ENCODE measurements around the gene CBFA2T3. TPM values are rescaled to one million over a fixed set of nuclear protein-coding genes. Genes with fewer than 3 reads are reported as not detected.
A peak's percentile ranks its signal among the peaks of the same experiment; 100 is the strongest.

Gene CBFA2T3
- total RNA-seq, 2 donors from 2014 or later: 3.2 to 4.4 TPM

DNA sequence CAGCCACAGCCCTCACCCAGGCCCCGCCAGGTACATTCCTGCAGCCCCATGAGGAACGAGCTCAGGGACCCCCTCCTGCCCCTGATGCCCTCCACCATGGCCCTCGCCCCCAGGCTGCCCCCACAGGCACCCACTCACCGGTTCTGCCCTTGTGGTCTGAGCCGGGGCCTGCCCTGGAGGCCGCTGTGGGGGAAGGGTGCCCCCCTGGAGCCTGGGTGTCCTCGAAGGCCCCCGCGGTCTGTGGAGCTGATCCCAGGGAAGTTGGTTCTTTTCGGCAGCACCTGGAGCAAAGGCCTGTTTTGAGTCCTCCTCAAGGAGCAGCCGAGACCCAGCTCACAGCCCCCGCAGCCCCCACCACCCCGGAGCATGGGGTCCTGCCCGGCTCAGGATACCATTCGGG, 112.9 kb downstream of the CBFA2T3 start:
- Mint-ChIP-seq H3K27me3 (no peaks in the 10 kb centered on the region), H3K27ac (no peak overlapping the region), H3K4me3 (no peak overlapping the region), H3K4me1 (no peaks in the 10 kb centered on the region), H3K36me3 (ENCODE audit: low read depth) (peaks cover 2% of the 10 kb centered on the region)
- ATAC-seq (no peak), DNase-seq (no peak)
- no peaks in the 10 kb centered on the region for H3K9me3 ChIP-seq (ENCODE audit: control insufficient read depth, low read length, poor library complexity, severe bottlenecking)

DNA sequence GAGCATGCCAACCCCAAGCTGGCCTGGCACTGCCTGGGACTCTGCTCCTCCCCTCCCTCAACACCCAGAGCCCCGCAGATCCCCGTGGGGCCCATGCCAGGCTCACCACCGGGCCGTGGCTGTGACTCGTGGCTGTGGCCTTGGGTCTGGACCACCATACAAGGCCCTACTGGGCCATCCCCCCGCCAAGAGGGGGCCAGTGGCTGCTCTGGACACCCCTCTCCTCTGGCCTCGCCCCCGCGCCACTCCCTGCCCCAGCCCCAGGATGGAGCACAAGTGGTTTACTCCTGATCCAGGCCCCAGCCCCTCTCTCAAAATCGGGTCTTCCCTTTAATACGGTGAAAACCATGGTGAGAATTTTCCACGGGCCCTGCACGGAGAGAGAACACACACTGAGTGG, 113.6 kb downstream of the CBFA2T3 start:
- peaks cover 2% of the 10 kb centered on the region for H3K36me3 Mint-ChIP-seq (ENCODE audit: low read depth)
- H3K4me3 Mint-ChIP-seq: no peak overlapping the region
- no peaks in the 10 kb centered on the region for H3K9me3 ChIP-seq (ENCODE audit: control insufficient read depth, low read length, poor library complexity, severe bottlenecking)
- ATAC-seq (no peak), DNase-seq (no peak)
- H3K27me3 Mint-ChIP-seq: no peaks in the 10 kb centered on the region
- H3K27ac Mint-ChIP-seq: no peak overlapping the region
- peaks cover 3% of the 10 kb centered on the region for H3K4me1 Mint-ChIP-seq

DNA sequence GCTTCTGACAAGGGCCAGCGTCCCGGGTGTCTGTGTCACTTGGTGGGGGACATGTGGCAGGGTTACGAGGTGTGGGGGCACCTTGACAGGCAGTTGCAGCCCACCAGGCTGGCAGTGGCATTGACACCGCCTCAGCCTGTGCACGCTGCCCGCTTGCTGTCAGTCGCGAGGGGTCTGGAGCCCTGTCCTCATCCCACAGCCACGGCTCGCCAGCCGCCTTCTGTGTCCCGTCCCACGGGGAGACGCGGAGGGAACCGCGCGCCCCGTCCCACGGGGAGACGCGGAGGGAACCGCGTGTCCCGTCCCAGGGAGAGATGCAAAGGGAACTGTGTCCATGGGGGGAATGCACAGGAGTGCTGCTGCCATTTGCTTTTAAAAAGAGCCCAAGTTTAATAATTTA, 114.0 kb downstream of the CBFA2T3 start:
- H3K4me3 Mint-ChIP-seq: no peak overlapping the region
- no peaks in the 10 kb centered on the region for H3K27me3 Mint-ChIP-seq
- H3K4me1 Mint-ChIP-seq: peaks cover 7% of the 10 kb centered on the region
- no peaks in the 10 kb centered on the region for H3K9me3 ChIP-seq (ENCODE audit: control insufficient read depth, low read length, poor library complexity, severe bottlenecking)
- no peak for DNase-seq
- no peak overlapping the region for H3K27ac Mint-ChIP-seq
- no peak for ATAC-seq
- H3K36me3 Mint-ChIP-seq (ENCODE audit: low read depth): peaks cover 2% of the 10 kb centered on the region

DNA sequence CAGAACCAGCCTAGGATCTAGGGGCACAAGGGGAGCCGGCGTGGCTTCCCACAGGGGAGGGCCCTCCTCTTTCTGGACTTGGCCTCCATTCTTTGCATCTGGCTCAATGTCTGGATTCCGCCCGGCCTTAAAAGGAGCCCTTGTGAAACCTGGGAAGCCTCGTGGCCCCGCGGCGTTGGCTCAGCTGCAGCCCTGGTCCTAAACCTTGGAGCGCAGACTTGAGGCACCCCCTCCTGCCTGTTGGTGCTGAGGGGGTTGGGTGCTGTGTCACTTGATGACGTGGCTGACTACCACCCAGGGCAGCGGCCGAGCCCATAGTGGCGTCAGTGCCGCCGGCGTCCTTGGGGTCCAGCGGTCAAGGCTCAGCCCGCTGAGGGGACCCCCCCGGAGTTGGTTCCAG, 115.6 kb downstream of the CBFA2T3 start:
- DNase-seq (no peak), ATAC-seq (no peak)
- no peak overlapping the region for H3K27ac Mint-ChIP-seq
- peaks cover 13% of the 10 kb centered on the region for H3K4me1 Mint-ChIP-seq
- H3K27me3 Mint-ChIP-seq: no peaks in the 10 kb centered on the region
- H3K4me3 Mint-ChIP-seq: no peak overlapping the region
- H3K9me3 ChIP-seq (ENCODE audit: control insufficient read depth, low read length, poor library complexity, severe bottlenecking): no peaks in the 10 kb centered on the region
- H3K36me3 Mint-ChIP-seq (ENCODE audit: low read depth): peaks cover 7% of the 10 kb centered on the region

DNA sequence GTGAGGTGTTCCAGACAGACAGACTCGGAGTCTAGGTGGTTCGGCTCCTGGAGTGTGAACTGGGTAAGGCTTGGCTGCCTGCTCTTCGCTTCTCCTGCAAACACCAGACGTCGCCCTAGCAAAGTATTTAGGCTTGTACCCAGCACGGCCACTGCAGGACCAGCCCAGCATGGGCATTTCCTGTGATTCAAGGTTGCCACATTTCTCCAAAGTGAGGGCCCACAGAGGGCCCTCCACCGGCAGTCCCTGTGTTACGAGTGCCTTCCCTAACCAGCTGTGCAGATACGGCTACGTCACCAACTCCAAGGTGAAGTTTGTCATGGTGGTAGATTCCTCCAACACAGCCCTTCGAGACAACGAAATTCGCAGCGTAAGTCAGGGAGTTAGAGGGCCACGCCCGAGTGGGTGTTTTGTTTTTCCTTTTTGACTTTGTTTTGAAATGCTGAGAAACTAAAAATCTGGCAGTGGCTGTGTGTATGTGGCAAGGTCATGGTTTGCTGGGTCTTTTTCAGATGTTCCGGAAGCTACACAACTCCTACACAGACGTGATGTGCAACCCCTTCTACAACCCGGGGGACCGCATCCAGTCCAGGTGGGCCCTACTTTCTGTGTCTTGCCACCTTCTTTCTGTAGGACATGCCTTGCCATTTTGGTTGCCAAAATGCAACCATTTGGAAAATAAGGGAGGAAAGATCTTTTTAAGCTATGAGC, 117.5 kb downstream of the CBFA2T3 start:
- ATAC-seq: no peak
- peaks cover 7% of the 10 kb centered on the region for H3K36me3 Mint-ChIP-seq (ENCODE audit: low read depth)
- DNase-seq: no peak
- peak overlapping the region; percentile 12 for H3K4me3 Mint-ChIP-seq
- H3K4me1 Mint-ChIP-seq: peaks cover 21% of the 10 kb centered on the region
- H3K27ac Mint-ChIP-seq: no peak overlapping the region
- H3K9me3 ChIP-seq (ENCODE audit: control insufficient read depth, low read length, poor library complexity, severe bottlenecking): no peaks in the 10 kb centered on the region
- H3K27me3 Mint-ChIP-seq: no peaks in the 10 kb centered on the region

DNA sequence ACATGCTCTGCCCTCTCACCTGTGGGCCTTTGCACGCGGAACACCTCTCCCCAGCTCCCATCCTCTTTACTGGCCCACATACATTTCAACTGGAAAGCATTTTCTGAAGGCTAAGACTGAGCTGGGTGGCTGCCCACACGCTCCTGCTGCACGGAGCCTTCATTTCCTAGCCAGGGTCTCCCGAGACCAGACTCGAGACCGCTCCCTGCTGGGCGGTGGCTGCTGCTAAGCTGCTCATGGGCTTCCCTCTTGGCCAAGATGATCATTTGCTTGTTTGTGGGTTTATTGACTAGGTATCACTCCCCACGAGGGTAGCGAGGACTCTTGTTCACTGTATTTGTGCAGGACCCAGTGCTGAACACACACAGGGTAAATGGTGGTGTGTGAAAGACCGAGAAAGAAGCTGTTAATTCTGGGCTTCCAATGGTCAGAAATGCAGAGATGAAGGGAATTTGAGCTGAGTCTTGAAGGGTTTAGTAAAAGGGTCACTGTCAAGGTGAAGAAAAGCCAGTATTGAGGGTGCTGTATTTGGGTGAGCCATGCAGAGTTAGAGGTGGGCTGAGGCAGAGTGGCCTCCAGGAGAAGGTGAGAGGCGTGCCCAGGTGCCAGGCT, 119.2 kb downstream of the CBFA2T3 start:
- ATAC-seq (peak; percentile 59), DNase-seq (peak; percentile 47 to 68 (median 55))
- H3K9me3 ChIP-seq (ENCODE audit: control insufficient read depth, low read length, poor library complexity, severe bottlenecking): no peaks in the 10 kb centered on the region
- peaks cover 7% of the 10 kb centered on the region for H3K36me3 Mint-ChIP-seq (ENCODE audit: low read depth)
- peaks cover 21% of the 10 kb centered on the region for H3K4me1 Mint-ChIP-seq
- H3K27ac Mint-ChIP-seq: peak overlapping the region; percentile 98
- H3K27me3 Mint-ChIP-seq: no peaks in the 10 kb centered on the region
- peak overlapping the region; percentile 100 for H3K4me3 Mint-ChIP-seq

DNA sequence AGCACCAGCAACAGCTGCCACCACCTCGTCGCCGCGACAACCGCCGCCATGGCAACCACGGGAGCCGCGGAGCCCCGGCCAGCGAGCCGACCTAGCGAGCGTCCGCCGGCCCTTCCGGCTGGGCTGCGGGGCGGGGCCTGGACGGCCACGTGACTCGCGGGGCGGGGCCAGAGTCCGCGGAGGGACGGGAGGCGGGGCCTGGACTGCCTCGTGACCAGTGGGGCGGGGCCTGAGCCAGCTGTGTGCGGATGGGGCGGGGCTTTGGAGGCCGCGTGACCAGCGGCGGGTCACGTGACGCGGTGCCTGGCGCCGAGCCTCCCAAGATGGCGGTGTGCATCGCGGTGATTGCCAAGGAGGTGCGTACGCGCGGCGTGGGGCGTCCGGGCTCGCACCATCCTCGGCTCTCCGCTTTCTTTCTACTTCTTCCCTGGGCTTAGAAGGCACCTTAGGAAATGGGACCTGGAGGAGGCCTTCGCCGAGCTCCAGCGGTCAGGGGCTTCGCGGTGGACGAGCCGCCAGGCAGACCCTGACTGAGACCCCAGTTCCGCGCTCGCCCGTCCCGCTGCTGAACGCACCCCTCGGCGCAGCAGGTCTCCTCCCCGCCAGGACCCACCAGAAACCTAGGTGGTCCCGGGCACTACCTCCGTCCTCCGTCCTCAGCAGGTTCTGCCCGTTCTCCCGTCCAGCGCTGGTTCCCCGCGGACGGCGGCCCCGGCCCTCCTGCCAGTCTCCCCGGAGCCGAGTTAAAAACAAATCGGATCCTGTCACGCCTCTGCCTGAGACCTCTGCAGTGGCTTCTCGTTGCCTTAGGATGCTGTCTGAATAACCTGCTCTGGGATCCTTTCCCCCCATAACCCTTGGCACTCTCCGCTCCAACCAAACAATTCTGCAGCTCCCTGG, 119.9 kb downstream of the CBFA2T3 start, which contains the start of the genes GALNS and TRAPPC2L:
Gene GALNS, minus strand, starts transcription at position 120 of the 900 bp plus-strand sequence. Its CDS starts 70 bp downstream, at position 50.
Gene TRAPPC2L, plus strand, starts transcription at position 300 of the 900 bp plus-strand sequence. Its CDS starts 24 bp downstream, at position 324.
- H3K4me1 Mint-ChIP-seq: peaks cover 23% of the 10 kb centered on the region
- no peaks in the 10 kb centered on the region for H3K27me3 Mint-ChIP-seq
- peak within 1 kb of the TSS; percentile 98 for H3K27ac Mint-ChIP-seq
- no peaks in the 10 kb centered on the region for H3K9me3 ChIP-seq (ENCODE audit: control insufficient read depth, low read length, poor library complexity, severe bottlenecking)
- peak within 1 kb of the TSS; percentile 100 for H3K4me3 Mint-ChIP-seq
- H3K36me3 Mint-ChIP-seq (ENCODE audit: low read depth): peaks cover 7% of the 10 kb centered on the region
- ATAC-seq: peak; percentile 91
- peak; percentile 97 to 100 (median 99) for DNase-seq

DNA sequence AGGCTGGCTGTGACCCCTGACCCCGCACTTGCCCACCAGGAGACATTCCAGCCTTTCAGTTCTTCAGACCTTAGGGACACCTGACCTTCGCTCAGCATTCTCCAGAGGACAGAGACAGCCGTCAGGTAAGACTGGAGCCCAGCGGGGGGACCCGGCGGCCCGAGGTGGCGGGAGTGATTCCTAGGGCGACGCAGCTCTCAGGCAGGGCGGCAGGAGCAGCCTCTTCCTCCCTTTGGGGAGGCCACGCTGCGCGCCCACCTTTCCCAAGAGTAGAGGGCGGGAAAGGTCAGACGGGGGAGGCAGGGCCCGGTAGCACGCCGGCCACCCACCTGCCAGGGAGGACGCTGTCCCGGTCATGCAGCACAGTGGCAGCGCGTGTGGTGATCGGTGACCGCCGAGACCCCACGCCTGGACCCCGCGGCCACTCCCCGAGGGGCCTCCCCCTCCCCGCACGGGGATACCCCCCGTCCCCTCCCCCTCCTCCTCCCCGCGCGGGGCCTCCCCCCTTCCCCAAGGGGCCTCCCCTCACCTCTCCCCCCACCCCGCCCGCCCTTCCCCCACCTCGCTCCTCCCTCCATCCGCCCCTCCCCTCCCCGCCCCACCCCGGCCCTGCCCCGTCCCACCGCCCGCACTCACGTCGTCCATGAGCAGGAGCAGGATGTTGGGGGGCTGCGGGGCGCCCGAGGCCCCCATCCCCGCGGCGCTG, 120.7 kb downstream of the CBFA2T3 start:
- H3K27me3 Mint-ChIP-seq: no peaks in the 10 kb centered on the region

DNA sequence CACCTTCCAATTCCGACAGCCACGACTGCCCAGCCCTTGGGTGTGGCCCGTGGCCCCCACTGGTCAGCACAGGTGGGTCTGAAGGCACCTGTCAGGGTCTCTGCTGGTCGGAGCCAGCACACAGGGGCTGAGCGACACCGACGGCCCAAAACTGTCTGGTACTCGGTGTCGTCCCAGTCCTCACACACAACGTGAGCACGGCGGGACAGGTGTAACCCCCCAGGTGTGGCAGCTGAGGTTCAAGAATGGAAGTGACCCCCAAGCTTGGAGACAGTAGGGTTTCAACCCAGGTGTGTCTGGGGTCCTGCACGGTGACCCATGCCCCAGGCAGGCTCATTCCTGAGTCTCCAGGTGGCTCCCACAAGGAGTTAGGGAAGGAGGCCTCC, 121.3 kb downstream of the CBFA2T3 start:
- ATAC-seq (no peak), DNase-seq (no peak)
- peaks cover 5% of the 10 kb centered on the region for H3K36me3 Mint-ChIP-seq (ENCODE audit: low read depth)
- H3K27me3 Mint-ChIP-seq: no peaks in the 10 kb centered on the region
- peak overlapping the region; percentile 85 for H3K4me3 Mint-ChIP-seq
- peak overlapping the region; percentile 88 for H3K27ac Mint-ChIP-seq
- H3K9me3 ChIP-seq (ENCODE audit: control insufficient read depth, low read length, poor library complexity, severe bottlenecking): no peaks in the 10 kb centered on the region
- H3K4me1 Mint-ChIP-seq: peaks cover 23% of the 10 kb centered on the region

More for the DNA sequence above, 120.7 kb downstream of the CBFA2T3 start:
- peak in 1 of 3 donors; percentile 20 for DNase-seq
- H3K36me3 Mint-ChIP-seq (ENCODE audit: low read depth): peaks cover 7% of the 10 kb centered on the region
- peak overlapping the region; percentile 88 for H3K27ac Mint-ChIP-seq
- H3K4me1 Mint-ChIP-seq: peaks cover 23% of the 10 kb centered on the region
- peak; percentile 39 for ATAC-seq
- H3K9me3 ChIP-seq (ENCODE audit: control insufficient read depth, low read length, poor library complexity, severe bottlenecking): no peaks in the 10 kb centered on the region
- peak overlapping the region; percentile 85 for H3K4me3 Mint-ChIP-seq

DNA sequence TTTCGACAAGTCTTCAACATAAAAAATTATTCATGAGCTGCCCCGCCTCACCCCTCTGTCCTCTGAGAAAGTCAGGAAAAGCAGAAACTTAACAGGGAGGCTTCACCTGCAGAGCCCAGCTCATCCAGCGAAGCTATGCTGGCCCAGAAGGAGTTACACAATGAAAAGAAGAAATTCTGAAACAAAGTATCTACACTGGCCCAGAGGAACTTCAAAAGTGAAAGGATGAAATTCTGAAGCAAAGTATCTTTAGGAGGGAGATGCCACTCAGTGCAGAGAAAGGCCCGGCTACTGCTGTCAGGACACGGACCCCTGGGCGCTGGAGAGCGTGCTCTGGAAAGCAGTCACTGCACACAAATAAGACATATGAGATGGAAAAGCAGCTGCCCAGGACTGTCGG, 121.8 kb downstream of the CBFA2T3 start:
- H3K9me3 ChIP-seq (ENCODE audit: control insufficient read depth, low read length, poor library complexity, severe bottlenecking): no peaks in the 10 kb centered on the region
- peak overlapping the region; percentile 88 for H3K27ac Mint-ChIP-seq
- DNase-seq (no peak), ATAC-seq (no peak)
- peak overlapping the region; percentile 85 for H3K4me3 Mint-ChIP-seq
- peaks cover 23% of the 10 kb centered on the region for H3K4me1 Mint-ChIP-seq
- no peaks in the 10 kb centered on the region for H3K27me3 Mint-ChIP-seq
- peaks cover 5% of the 10 kb centered on the region for H3K36me3 Mint-ChIP-seq (ENCODE audit: low read depth)

DNA sequence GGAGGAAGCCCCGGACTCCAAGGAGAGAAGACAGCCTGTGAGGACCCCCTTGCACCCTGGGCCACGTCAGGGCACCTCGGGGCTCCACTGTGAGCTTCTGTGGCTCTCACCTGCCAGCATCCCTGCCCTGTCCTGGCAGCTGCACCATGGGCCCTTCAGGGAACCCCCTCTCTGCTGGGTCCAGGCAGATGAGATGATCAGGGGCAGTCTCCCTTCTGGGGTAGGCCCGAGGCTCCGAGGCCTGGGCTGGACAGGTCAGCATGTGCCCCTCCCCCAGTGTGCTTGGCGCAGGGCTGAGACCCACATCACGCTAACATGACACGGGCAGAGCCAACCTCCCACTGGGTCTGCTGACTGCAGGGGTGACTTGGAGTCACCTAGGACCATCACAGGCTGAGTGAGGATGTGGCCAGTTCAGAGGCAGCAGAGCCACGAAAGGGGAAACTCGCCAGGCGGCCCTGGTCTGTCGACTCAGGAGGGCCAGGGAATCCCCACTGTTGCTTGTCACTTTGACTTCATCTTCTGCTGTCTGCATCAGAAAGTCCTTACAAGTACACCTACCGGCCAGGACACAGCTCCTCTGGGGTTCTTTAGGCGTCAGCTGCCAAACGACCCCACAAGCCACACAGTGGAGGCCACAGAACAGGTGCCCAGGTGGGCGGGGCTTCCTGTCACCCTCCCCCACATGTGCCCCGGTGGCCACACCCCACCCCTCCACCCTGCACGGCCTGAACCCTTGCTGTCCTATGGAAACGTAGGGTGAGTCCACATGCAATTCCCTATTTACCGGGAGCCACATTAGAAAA, 122.5 kb downstream of the CBFA2T3 start:
- no peaks in the 10 kb centered on the region for H3K9me3 ChIP-seq (ENCODE audit: control insufficient read depth, low read length, poor library complexity, severe bottlenecking)
- Mint-ChIP-seq H3K36me3 (ENCODE audit: low read depth) (peaks cover 5% of the 10 kb centered on the region), H3K4me1 (peaks cover 23% of the 10 kb centered on the region), H3K4me3 (peak overlapping the region; percentile 85), H3K27ac (peak overlapping the region; percentile 88), H3K27me3 (no peaks in the 10 kb centered on the region)
- ATAC-seq (peak; percentile 24), DNase-seq (peak in 1 of 3 donors; percentile 12)

Measured in T-helper 17 cell (primary cell).